ENCODE results near the gene TAS2R39.
"Not testable (repeated sequence)": the region's sequence is repeated elsewhere in the genome, so short reads cannot be mapped to it uniquely, and the experiment has no call there.

Gene TAS2R39
- total RNA-seq, result 0 reads per million in 2 experiments

DNA sequence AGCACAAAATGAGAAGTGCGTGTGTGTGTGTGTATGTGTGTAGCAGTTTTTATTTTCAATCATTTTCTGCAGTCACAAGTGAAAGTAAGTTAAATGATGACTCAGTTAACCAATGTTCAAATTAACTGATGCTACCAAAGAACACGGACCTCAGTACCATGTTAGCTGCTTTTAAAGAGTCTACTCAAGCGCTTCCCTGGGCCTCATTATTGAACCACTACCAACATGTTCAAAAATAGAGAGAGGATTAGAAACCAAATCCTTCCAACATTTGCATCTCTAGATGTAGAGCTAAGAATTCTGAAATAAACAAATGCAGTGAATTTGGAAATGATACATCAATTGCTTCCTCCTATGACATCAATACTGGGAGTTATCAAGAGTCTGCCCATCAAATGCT is at the start of gene TAS2R39:
TSS of gene TAS2R39 (plus strand) at position 396 of the 400 bp plus-strand sequence. CDS start at position 396, 0 bp downstream.
- no peak for DNase-seq (ENCODE audit: low read depth)

DNA sequence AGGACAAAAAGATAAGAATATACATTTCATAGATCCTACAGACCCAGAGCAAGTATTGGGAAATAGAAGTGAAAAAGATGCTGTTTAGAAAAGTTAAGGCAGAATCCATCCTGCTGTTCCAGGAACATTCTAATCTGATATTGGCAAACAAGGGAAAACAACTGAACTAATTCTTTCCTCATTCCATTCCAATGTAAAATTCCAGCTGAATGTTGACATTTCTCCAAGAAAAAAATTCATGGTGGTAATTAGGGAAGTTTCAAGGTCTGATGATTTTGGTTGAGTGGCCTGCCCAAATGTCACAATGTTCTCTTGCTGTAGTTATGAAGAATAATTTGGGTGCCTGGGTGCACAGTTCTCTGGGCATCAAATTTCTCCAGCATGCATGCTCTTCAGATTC is 36.1 kb upstream of the TAS2R39 start:
- no peak for DNase-seq (ENCODE audit: low read depth)

DNA sequence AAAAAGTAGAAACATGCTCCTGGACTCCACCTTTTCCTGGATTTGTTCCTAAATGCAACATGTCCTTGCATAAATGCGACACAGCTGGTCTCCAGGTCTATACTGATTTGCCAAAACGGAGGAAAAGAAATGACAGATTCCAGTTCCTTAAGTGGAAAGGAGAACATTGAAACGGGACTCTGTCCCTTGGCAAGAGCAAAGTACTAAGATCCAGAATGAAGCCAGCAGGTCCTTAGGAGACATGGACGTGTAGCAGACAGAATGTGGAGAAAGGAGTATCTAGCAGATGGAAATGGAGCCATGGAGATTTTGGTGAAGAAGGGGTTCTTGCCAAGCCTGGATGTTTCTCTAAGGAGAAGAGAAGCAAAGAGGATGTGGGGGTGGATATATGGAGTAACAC is 35.2 kb upstream of the TAS2R39 start:
- DNase-seq (ENCODE audit: low read depth), result no peak

DNA sequence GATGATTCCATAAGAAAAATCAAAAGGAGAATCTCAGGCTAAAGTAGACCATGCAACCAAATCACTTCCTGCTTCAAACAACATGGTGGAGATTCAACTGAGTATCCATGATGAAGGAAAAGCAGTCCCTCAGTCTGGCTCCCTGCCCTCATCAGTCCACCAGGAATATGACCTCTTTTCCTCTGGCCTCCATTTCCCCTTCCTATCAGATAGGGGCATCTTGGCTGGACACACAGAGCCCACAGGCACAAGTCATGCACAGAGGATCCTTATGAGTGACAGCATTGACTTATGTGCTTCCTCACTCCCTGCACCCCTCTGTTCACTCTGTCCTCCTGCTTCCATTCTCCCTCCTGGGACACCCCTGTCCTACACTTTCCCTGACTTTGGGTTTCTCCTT is 34.6 kb upstream of the TAS2R39 start:
- no peak for DNase-seq (ENCODE audit: low read depth)

DNA sequence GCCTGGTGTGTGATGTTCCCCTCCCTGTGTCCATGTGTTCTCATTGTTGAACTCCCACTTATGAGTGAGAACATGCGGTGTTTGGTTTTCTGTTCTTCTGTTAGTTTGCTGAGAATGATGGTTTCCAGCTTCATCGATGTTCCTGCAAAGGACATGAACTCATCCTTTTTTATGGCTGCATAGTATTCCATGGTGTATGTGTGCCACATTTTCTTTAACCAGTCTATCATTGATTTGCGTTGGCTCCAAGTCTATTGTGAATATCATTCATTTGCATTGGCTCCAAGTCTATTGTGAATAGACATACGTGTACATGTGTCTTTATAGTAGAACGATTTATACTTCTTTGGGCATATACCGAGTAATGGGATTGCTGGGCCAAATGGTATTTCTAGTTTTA is 32.5 kb upstream of the TAS2R39 start:
- not testable (repeated sequence) for DNase-seq (ENCODE audit: low read depth)

DNA sequence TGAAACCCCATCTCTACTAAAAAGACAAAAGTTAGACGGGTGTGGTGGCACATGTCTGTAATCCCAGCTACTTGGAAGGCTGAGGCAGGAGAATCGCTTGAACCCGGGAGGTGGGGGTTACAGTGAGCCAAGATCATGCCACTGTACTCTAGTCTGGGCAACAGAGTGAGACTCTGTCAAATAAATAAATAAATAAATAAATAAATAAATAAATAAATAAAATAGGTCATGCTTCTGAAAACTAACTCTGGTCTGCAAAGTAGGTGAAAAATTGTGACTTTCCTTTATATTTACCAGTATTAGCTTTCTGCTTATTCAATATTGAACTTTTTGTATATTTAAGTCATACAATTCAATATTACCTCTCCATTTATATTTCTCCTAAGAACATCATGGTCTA is 24.6 kb upstream of the TAS2R39 start:
- not testable (repeated sequence) for DNase-seq (ENCODE audit: low read depth)

DNA sequence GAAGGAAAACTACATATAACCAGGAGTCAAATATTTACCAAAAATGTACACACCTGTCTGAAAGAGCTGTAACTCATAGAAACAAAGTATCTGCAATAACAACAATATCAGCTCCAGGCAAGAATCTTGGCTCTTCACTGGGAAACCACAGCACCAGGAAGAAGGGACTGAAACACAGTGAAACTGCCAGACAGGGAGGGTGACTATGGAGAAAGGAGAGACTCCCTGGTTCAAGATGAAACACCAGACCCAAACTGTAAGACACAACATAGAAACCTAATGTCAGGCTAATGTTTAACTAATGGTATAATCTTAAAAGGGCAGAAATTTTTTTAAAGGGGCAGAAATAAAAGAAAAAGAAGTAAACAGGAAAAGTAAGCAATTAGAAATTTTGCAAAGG is 11.5 kb upstream of the TAS2R39 start:
- no peak for DNase-seq (ENCODE audit: low read depth)

DNA sequence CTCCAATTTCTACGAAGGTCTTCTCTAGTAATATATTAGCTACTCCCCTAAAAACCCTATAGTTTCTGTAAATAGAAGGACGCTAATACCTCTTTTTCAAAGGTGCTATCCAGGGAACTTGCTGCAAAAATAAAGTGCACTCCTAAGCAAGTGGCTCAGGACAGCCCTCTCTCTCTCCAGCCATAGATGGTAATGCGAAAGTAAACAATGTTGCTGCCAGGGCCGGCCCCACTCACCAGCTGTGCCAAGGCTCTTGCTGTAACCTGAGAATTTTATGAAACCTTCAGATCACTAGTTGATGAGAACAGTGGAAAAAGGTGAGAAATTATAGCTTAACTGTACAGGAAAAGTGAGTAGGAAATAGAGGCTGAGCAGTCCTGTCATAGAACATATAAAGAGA is 10.9 kb upstream of the TAS2R39 start:
- DNase-seq (ENCODE audit: low read depth), result no peak

DNA sequence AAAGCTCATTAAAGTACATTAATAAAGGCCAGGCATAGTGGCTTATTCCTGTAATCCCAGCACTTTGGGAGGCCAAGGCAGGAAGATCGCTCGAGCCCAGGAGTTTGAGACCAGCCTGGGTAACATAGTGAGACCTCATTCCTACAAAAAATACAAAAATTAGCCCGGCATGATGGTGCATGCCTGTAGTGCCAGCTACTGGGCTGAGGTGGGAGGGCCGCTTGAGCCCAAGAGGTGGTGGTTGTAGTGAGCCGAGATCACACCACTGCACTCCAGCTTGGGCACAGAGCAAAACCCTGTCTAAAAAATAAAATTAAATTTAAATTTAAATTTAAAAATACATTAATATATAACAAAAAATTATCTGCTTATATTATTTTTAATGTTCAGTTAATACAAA is 7.1 kb upstream of the TAS2R39 start:
- DNase-seq (ENCODE audit: low read depth), result no peak

DNA sequence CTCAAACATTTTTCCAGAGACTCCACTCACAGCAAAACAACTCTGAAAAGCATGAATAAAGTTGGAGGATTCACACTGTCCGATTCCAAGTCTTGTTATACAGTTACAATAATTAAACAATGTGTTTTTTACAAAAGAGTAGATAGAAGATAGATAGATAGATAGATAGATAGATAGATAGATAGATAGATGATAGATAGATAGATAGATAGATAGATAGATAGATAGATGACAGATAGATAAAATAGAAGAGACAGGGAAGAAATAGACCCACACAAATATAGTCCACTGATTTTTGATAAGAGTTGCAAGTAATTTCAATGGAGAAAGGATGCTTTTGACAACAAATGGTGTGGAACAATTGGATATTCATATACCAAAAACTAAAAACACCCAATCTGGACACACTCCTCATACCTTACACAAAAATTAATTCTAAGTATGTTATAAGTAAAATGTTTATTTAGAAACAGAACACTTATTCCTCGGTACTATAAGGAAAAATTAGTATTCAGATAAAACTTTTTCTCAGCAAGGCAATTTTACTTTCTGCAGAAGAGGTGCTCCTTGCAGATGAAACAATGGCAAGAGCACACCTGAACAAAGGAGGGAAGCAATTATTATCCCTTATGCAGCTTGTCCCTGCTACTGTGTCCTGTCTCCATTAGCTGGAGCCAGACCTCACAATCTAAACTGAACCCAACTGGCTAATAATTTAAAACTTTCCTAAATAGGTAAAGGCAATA is 5.7 kb upstream of the TAS2R39 start:
- no peak for DNase-seq (ENCODE audit: low read depth)

DNA sequence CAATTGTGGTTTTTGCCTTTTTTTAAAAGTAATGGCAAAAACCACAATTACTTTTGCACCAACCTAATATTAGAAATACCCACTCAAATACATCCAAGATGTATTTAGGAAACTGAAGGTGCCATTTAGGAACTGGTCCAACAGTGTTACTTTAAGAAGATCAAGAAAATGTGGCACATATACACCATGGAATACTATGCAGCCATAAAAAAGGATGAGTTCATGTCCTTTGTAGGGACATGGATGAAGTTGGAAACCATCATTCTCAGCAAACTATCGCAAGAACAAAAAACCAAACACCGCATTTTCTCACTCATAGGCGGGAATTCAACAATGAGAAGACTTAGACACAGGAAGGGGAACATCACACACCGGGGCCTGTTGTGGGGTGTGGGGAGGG is 2.4 kb upstream of the TAS2R39 start:
- DNase-seq (ENCODE audit: low read depth), result not testable (repeated sequence)

DNA sequence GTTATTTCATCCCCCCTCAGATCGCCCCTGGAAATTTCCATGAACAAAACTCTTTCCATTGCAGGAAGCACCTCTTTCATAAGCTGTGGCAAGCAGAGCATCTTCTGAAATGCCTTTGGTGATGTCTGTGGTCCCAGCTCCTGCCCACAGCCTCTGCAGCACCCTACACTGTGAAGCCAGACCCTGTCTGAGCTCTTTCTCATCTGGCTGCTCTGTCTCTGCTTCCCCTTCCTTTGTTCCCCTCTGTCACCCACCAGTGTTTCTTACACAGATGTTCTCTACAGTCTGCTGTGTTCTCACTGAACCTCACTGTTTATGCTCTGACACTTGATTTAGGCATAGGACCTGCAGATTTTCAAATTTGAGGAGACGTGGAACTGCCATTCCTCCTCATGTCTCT is 1.9 kb upstream of the TAS2R39 start:
- no peak for DNase-seq (ENCODE audit: low read depth)

DNA sequence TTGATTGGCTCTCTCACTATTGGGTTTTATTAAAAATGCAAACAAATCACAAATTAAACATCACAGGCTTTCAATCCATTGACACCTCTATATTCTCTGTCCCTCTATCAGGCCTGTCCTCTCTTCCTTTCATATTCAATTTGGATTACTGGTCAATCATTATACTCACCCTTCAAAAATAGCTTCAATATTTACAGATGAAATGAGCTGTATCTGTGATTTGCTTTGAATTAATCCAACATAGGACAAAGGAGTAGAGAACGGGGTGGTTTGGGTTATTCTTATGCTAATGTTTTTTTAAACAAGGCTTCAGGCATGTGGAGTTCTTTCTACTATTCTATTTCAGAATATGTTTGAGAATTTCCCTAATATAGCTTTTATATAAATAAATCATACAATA is 2.3 kb downstream of the TAS2R39 start:
- DNase-seq (ENCODE audit: low read depth), result no peak

DNA sequence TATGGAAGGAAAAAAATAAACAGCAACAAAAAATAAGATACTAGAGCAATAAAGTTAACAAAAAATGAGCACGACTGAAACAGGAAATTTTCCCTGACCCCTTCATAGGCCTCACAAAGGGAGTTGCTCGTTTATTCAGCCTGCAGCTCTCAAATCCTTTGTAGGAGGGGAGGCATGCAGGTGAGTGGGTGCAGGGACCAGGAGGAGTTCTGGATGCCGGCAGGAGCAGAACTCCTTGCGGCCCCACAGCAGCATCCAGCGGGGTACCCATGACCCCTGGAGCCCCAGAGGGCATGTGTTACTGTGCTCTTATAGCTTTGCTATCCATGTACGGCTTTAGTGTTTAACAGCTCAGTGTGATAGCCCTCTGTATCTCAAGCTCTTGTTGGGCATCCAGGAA is 5.8 kb downstream of the TAS2R39 start:
- no peak for DNase-seq (ENCODE audit: low read depth)

DNA sequence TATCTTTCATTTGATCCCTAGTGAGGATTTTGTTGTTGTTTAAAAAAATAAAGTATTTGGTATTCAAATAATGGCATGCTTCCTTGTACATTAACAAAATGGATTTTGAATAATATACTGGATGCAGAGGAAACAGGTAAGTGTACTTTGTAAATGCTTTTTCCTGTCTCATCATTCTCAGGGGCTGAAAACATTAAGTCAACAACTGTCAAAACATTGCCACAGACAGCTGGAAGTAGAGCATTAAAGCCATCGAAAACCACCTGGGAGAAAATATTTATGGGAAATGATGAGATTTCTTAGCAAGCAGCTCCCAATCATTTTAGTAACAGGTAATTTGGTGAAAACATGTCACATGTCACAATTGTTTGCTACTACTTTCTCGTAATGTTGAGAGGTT is 10.7 kb downstream of the TAS2R39 start:
- DNase-seq (ENCODE audit: low read depth), result no peak

DNA sequence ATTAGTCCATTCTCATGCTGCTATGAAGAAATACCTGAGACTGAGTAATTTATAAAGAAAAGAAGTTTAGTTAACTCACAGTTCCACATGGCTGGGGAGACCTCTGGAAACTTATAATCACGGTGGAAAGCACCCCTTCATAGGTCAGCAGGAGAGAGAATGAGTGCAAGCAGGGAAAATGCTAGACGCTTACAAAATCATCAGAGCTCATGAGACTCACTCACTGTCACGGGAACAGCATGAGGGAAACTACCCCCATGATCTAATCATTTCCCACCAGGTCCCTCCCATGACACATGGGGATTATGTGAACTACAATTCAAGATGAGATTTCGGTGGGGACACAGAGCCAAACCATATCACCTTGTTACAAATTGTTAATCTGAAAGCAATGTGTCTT is 15.8 kb downstream of the TAS2R39 start:
- DNase-seq (ENCODE audit: low read depth), result no peak

DNA sequence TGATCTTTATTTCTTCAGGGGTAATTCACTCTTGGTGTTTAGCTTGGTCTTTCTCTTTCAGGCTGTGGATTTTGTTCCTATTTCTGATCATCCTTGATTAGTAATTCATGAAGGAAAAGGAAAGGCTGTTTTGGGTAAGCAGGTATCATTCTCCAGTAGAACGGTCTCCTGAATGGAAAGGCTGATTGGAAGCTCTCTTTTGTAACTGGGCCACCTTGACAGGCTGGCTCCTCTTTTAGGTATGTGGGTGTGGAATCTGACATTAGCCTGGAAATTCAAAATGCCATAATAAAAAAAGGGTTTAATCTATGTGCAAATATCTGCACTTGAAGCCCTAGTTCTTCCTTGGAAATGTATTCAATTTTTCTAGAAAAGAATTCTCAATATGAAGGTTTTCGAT is 18.9 kb downstream of the TAS2R39 start:
- no peak for DNase-seq (ENCODE audit: low read depth)

DNA sequence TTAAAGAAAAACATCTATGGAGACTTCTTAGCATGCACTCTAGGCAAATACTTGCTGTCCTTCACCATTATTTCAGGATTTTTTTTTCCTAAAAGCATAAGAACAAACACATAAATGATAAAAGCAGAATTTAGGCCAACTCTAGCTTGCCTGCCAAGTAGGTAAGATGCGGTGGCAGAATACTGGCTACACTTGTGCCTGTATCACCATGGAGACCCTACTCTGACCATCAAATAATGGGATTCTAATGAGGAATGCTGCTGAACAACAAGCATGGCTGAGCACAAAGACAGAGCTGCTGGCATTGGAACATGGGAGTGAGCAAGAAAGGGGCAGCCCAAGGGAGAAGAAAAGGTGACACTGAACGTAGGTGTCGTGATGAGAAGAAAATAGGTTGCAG is 20.2 kb downstream of the TAS2R39 start:
- DNase-seq (ENCODE audit: low read depth), result no peak

DNA sequence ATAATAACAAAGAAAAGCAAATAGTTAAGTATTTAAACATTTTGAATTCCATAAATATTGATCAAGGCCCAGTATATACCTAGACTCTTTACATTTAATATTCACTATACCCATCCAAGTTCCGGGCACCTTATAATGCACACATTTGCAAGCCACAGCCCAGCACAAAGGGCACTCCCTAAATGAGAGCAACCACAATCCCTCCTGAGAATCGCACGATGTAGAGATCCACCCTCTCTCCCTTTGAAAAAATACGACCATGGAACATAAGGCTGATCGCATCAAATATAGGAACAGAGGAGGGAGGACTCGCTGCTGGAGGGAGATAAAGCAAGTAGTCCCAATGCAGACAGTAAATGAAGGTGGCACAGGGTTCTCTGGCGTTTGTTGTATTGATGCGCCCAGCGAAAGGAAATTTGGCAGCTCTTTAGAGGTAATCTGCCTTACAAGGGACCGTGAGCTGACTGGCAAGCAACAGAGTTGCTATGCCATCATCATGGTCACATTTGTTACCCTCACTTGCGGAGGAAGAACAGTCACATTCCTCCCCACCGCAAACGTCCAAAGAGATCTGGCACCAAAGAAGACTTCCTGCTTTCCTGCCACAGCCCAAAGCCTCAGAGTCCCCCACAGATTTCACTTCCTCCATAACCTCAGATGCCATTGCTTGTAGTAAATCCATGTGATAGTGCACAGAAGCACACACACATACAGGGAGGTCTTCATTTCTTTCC is 22.5 kb downstream of the TAS2R39 start:
- no peak for DNase-seq (ENCODE audit: low read depth)

DNA sequence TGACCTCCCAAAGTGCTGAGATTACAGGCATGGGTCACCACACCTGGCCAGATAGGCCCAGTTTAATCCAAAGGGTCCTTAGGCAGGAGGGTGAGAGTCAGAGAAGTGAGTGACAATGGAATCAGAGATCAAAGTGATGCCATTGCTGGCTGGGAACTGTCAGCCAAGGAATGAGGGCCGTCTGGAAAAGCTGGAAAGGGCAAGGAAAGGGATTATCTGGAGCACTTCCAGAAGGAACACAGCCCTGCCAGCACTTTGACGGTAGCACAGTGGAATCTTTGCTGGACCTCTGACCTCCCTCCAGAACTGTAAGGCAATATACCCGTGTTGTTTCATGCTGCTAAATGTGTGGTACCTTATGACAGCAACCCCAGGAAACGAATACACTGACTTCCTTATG is 27.3 kb downstream of the TAS2R39 start:
- DNase-seq (ENCODE audit: low read depth), result no peak

DNA sequence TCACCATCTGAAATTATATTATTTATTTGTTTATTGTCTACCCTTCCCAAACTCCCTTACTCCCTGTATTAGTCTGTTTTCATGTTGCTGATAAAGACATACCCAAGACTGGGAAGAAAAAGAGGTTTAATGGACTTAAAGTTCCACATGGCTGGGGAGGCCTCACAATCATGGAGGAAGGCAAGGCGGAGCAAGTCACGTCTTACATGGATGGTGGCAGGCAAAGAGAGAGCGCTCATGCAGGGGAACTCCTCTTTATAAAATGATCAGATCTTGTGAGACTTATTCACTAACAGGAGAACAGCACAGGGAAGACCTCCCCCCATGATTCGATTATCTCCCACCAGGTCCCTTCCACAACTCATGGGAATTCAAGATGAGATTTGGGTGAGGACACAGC is 30.3 kb downstream of the TAS2R39 start:
- not testable (repeated sequence) for DNase-seq (ENCODE audit: low read depth)

DNA sequence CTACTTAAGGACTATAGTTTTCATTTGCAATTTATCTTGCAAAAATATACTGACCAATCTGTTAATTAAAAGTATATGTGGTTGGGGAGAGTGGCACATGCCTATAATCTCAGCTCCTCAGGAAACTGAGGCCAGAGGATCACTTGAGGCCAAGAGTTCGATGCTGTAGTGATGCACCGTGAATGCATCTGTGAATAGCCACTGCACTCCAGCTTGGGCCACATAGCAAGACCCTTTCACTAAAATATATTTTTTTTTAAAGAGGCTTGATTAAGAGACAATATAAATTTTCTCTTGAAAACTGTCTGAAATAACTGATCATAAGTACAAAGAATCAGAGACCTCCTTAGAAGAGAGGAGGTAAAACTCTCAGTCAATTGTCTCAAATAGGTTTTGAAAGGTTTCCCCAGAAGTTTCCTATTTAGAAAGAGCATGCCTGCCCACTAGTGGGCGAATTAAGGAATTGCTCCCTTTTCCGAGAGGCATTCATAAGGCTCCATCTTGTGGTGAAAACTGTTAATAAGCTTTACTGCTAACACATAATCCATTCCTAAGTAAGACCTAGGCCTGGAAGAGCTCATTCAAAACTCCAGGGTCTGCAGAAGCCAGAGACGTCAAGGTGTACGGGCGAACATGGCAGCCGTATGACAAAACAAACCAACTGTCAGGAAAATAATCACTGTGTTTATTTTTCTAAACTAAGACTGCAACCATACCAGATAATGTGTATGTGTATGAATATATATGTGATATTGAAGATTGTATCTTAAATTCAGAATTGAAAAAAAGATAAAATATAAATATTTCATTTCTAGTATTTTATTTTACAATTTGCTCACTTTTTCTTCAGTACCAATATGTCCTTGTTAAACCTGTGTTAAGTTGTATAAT is 31.8 kb downstream of the TAS2R39 start:
- DNase-seq (ENCODE audit: low read depth), result peak; percentile 50

DNA sequence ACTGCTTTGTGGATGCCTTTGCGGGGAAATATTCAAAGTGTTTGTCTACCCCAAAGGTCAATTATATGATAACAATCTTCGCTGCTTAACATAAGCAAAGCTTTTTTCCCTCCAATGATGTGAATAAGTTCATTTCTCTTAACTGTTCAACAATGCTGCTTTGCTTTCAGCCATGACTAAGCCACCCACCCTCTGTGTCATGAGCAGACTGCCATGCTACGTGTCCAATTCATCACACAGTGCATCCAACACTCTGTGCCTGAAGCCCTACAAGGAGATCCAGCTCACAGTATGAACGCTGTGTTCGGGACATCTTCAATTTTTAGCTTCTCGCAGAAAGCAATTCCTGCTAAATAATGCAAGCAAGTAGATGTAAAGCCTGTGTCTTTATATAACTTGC is 32.9 kb downstream of the TAS2R39 start:
- no peak for DNase-seq (ENCODE audit: low read depth)
